ENCODE data around the gene GSTCD. TPM values are rescaled to one million over a fixed set of nuclear protein-coding genes. Genes with fewer than 3 reads are reported as not detected.
A peak's percentile ranks its signal among the peaks of the same experiment; 100 is the strongest.

Gene GSTCD
- total RNA-seq, 1 experiment from 2014 or later, result 21.3 TPM

DNA sequence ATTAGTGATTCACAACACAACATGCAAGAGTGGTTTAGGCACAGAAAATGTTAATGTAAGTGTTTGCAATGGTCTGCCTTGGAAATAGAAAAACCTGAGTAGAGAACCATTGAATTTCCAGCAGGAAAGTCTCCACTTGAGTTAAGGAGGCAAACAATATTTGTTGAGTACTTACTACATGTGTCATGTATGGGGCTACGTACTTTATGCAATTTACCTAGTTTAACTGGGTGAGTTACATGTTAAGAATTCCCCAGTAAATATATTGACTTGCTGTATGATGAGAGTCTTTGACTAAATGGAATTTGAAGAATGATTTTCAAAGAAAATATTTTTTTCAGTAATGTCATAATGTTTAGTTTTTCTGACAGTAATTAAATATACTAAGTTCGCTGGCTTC, 178.9 kb downstream of the GSTCD start:
- no peak for DNase-seq
- Mint-ChIP-seq H3K9me3 (ENCODE audit: unreplicated experiment) (no peaks in the 10 kb centered on the region), H3K27me3 (ENCODE audit: insufficient read depth, unreplicated experiment) (peaks cover 9% of the 10 kb centered on the region), H3K4me1 (ENCODE audit: low read depth, unreplicated experiment) (no peaks in the 10 kb centered on the region), H3K27ac (ENCODE audit: unreplicated experiment) (no peak overlapping the region), H3K4me3 (ENCODE audit: unreplicated experiment) (no peak overlapping the region), H3K36me3 (ENCODE audit: insufficient read depth, unreplicated experiment) (no peaks in the 10 kb centered on the region)
- CTCF ChIA-PET, result no interaction called here
- no peak overlapping the region for H3K4me3 ChIP-seq (ENCODE audit: low read depth, low read length)
- POLR2A ChIA-PET, result no interaction called here
- H3K36me3 ChIP-seq (ENCODE audit: control insufficient read depth, insufficient read depth, low read length), result no peaks in the 10 kb centered on the region
- H3K4me1 ChIP-seq, result no peaks in the 10 kb centered on the region
- H3K9me3 ChIP-seq, result 0 out of 2 replicates have a peak, but pooled peaks cover 8% of the 10 kb centered on the region
- no peaks in the 10 kb centered on the region for H3K27me3 ChIP-seq (replicated peaks; ENCODE audit: control insufficient read depth, insufficient read depth, low read length)
- BruUV-seq (replicated peaks), result no TSS peak
- TF ChIP-seq, protein P1, sequence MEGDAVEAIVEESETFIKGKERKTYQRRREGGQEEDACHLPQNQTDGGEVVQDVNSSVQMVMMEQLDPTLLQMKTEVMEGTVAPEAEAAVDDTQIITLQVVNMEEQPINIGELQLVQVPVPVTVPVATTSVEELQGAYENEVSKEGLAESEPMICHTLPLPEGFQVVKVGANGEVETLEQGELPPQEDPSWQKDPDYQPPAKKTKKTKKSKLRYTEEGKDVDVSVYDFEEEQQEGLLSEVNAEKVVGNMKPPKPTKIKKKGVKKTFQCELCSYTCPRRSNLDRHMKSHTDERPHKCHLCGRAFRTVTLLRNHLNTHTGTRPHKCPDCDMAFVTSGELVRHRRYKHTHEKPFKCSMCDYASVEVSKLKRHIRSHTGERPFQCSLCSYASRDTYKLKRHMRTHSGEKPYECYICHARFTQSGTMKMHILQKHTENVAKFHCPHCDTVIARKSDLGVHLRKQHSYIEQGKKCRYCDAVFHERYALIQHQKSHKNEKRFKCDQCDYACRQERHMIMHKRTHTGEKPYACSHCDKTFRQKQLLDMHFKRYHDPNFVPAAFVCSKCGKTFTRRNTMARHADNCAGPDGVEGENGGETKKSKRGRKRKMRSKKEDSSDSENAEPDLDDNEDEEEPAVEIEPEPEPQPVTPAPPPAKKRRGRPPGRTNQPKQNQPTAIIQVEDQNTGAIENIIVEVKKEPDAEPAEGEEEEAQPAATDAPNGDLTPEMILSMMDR (IDR thresholded peaks at IDR 0.05; ENCODE audit: insufficient read depth in 1 of 2, low read depth in 1 of 2, low read length in 1 of 2, severe bottlenecking in 1 of 2, unreplicated experiment in 1 of 2), result no peak
- intact Hi-C loops (cut with micrococcal nuclease; ENCODE audit: unreplicated experiment), result no loop called here

DNA sequence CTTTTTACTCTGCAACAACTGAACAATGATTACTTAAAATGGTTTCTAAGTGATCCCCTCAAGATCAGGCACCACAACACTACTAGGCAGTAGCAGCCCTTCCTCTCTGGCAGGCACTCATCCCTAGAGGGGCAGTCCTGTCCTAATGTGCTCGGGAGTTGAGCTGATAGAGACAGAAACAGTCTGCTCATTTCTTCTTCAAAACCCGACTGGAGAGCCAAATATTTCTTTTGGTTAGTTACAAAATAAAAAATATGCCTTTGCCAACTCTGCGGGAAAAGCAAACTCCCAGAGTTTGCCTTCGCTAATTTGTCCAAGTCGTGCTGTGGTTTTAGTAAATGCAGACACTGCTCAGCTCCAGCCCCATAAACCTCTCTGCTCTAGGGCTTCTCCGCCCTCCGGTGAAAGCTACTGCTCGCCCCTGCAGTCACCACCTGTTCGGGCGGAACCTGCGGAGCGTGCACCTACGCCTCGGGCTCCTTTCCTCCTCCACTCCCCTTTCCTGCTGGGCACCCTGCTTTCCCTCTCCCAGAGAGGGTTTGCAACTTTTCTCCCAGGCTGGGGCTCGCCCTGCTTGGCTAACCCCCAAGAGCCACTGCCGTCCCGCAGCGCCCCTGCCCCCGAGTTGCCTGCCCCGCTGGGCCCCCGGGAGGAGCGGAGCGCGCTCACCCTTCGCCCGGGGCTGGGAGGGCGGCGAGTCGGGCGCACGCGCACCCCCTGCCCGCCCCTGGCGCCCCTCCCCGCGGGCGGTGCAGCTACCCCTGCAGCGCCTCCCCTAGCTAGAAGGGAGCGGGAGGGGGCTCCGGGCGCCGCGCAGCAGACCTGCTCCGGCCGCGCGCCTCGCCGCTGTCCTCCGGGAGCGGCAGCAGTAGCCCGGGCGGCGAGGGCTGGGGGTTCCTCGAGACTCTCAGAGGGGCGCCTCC, 186.3 kb downstream of the GSTCD start, which contains the start of gene NPNT:
Gene NPNT (plus strand): TSS at position 812 of the 923 bp plus-strand sequence. CDS start 182 bp downstream, outside the sequence.
- intact Hi-C loops (cut with micrococcal nuclease; ENCODE audit: unreplicated experiment), result loop anchor here (5.0 to 10.0 kb wide), 3 partner anchors 160 to 307 kb away; no protein-coding TSS in a partner anchor
- POLR2A ChIA-PET, result interaction anchor here (0.6 kb wide), 1 partner anchor 15 kb away, joined by 8 read pairs; no protein-coding TSS in a partner anchor
- no peaks in the 10 kb centered on the region for H3K9me3 ChIP-seq

More for the DNA sequence above, 186.3 kb downstream of the GSTCD start, which contains the start of gene NPNT:
- Mint-ChIP-seq H3K27me3 (ENCODE audit: insufficient read depth, unreplicated experiment) (peaks cover 6% of the 10 kb centered on the region), H3K4me1 (ENCODE audit: low read depth, unreplicated experiment) (peaks cover 25% of the 10 kb centered on the region), H3K36me3 (ENCODE audit: insufficient read depth, unreplicated experiment) (peaks cover 8% of the 10 kb centered on the region), H3K9me3 (ENCODE audit: unreplicated experiment) (no peaks in the 10 kb centered on the region), H3K4me3 (ENCODE audit: unreplicated experiment) (peak within 1 kb of the TSS; percentile 63), H3K27ac (ENCODE audit: unreplicated experiment) (no peak within 1 kb of the TSS)
- CTCF ChIA-PET, result interaction anchor here (0.7 to 0.8 kb wide), 7 partner anchors 50 to 347 kb away, joined by 3 to 8 read pairs (median 3); no protein-coding TSS in a partner anchor
- Histone ChIP-seq H3K27me3 (replicated peaks; ENCODE audit: control insufficient read depth, insufficient read depth, low read length) (no peaks in the 10 kb centered on the region), H3K4me3 (ENCODE audit: low read depth, low read length) (peak within 1 kb of the TSS; percentile 81), H3K36me3 (ENCODE audit: control insufficient read depth, insufficient read depth, low read length) (no peaks in the 10 kb centered on the region), H3K4me1 (peaks cover 14% of the 10 kb centered on the region)
- TF ChIP-seq, protein P1 (IDR thresholded peaks at IDR 0.05; ENCODE audit: insufficient read depth in 1 of 2, low read depth in 1 of 2, low read length in 1 of 2, severe bottlenecking in 1 of 2, unreplicated experiment in 1 of 2), result no peak
- no TSS peak for BruUV-seq (replicated peaks)
- peak; percentile 64 to 83 for DNase-seq
